Liver (tissue), 9 donors: ENCODE data around the gene AHI1. TPM values are rescaled to one million over a fixed set of nuclear protein-coding genes. Genes with fewer than 3 reads are reported as not detected.

ENCODE experiments used
- DNase-seq: peaks from one replicate; pipeline ENCODE4 v3.0.0-alpha.2; 2017; ENCODE audit warnings: low spot score
- H3K27ac ChIP-seq, 2 donors: one replicate each; pipeline ENCODE4 v1.7.0; 2013; ENCODE audit warnings: inconsistent platforms in 2 of 2, low read length in 2 of 2, control low read depth in 1 of 2, low read depth in 1 of 2, mild to moderate bottlenecking in 1 of 2
- H3K27me3 ChIP-seq, 4 donors: one replicate each; pipeline versions ENCODE4 v1.6.1 to v1.7.0; 2013; ENCODE audit warnings: low read length in 3 of 4, inconsistent platforms in 1 of 4, mild to moderate bottlenecking in 1 of 4, moderate library complexity in 1 of 4; ENCODE audit not compliant: control insufficient read depth in 4 of 4, insufficient read depth in 4 of 4
- H3K36me3 ChIP-seq, 4 donors: one replicate each; pipeline versions ENCODE4 v1.6.1 to v1.7.0; 2013; ENCODE audit warnings: low read length in 3 of 4, mild to moderate bottlenecking in 3 of 4, low read depth in 1 of 4, moderate library complexity in 1 of 4; ENCODE audit not compliant: control insufficient read depth in 4 of 4, insufficient read depth in 3 of 4
- H3K4me1 ChIP-seq, 4 donors: one replicate each; pipeline versions ENCODE4 v1.6.1 to v1.7.0; 2013; ENCODE audit warnings: low read length in 3 of 4, mild to moderate bottlenecking in 3 of 4, moderate library complexity in 1 of 4; ENCODE audit not compliant: control insufficient read depth in 4 of 4, insufficient read depth in 4 of 4
- H3K4me3 ChIP-seq, 3 donors: one replicate each; pipeline versions ENCODE4 v1.6.1 to v1.7.0; 2013; ENCODE audit warnings: low read length in 3 of 3, control low read depth in 1 of 3, low read depth in 1 of 3, mild to moderate bottlenecking in 1 of 3
- H3K9ac ChIP-seq, 2 donors: one replicate each; pipeline ENCODE4 v1.7.0; 2013; ENCODE audit warnings: low read length in 2 of 2, mild to moderate bottlenecking in 2 of 2, moderate library complexity in 2 of 2, control low read depth in 1 of 2, low read depth in 1 of 2
- H3K9me3 ChIP-seq, 4 donors: one replicate each; pipeline versions ENCODE4 v1.6.1 to v1.7.0; 2013; ENCODE audit warnings: low read length in 3 of 4; ENCODE audit not compliant: control insufficient read depth in 4 of 4
- ATF3 ChIP-seq: IDR thresholded peaks from 2 replicates; pipeline ENCODE4 v1.6.1; 2016; ENCODE audit warnings: antibody characterized with exemption
- CTCF ChIP-seq: fragments of 150-350 bp; IDR thresholded peaks from 2 replicates; pipeline ENCODE4 v1.5.1; 2017; ENCODE audit warnings: improper control_type of control experiment, low read depth, low read length; ENCODE audit not compliant: missing input control
- EGR1 ChIP-seq, 2 donors: IDR thresholded peaks; 2 replicates each; pipeline ENCODE4 v1.6.1; 2016 to 2018; ENCODE audit warnings: antibody characterized with exemption in 2 of 2, low read depth in 2 of 2
- FOXA2 ChIP-seq: IDR thresholded peaks from 2 replicates; pipeline ENCODE4 v1.6.1; 2016; ENCODE audit warnings: antibody characterized with exemption
- JUND ChIP-seq, 2 donors: IDR thresholded peaks; 2 replicates each; pipeline ENCODE4 v1.6.1; 2016; ENCODE audit warnings: antibody characterized with exemption in 2 of 2
- MAX ChIP-seq: IDR thresholded peaks from 2 replicates; pipeline ENCODE4 v1.6.1; 2016; ENCODE audit warnings: antibody characterized with exemption
- NR2F2 ChIP-seq: IDR thresholded peaks from 2 replicates; pipeline ENCODE4 v1.6.1; 2016; ENCODE audit warnings: antibody characterized with exemption
- RAD21 ChIP-seq, 2 donors: IDR thresholded peaks; 2 replicates each; pipeline ENCODE4 v1.6.1; 2016; ENCODE audit warnings: antibody characterized with exemption in 2 of 2, mild to moderate bottlenecking in 2 of 2
- REST ChIP-seq: IDR thresholded peaks from 2 replicates; pipeline ENCODE4 v1.6.1; 2016; ENCODE audit warnings: antibody characterized with exemption, mild to moderate bottlenecking
- RXRA ChIP-seq, 2 donors: IDR thresholded peaks; 2 replicates each; pipeline ENCODE4 v1.6.1; 2017 to 2018; ENCODE audit warnings: antibody characterized with exemption in 2 of 2, mild to moderate bottlenecking in 1 of 2
- SP1 ChIP-seq: IDR thresholded peaks from 2 replicates; pipeline ENCODE4 v1.6.1; 2018; ENCODE audit warnings: antibody characterized with exemption, mild to moderate bottlenecking
- TAF1 ChIP-seq: conservative IDR thresholded peaks from 2 replicates; pipeline ENCODE4 v1.6.1; 2016; ENCODE audit warnings: antibody characterized with exemption, mild to moderate bottlenecking
- YY1 ChIP-seq: IDR thresholded peaks from 2 replicates; pipeline ENCODE4 v1.6.1; 2016; ENCODE audit warnings: antibody characterized with exemption, mild to moderate bottlenecking
- ZBTB33 ChIP-seq: IDR thresholded peaks from 2 replicates; pipeline ENCODE4 v1.6.1; 2016; ENCODE audit warnings: antibody characterized with exemption
- WGBS: extraction: QIAGEN DNeasy Blood & Tissue Kit; methylation state at CpG from one replicate; pipeline ENCODE4 v1.1.7; 2013; 5-methylcytosine and 5-hydroxymethylcytosine counted together
- polyA plus RNA-seq, 2 donors: library from polyadenylated mRNA; stranded (reverse) in 1 of 2; unstranded in 1 of 2; fragments of 200-250 nt in 1 of 2; fragments of >200 nt in 1 of 2; fragmentation: Nextera tagmentation in 1 of 2; extraction: Ambion mirVana in 1 of 2; gene quantifications; one replicate each; pipeline versions ENCODE4 v1.2.1 to v1.2.3, GENCODE V29; 2013 to 2015
- total RNA-seq, 2 donors: library from RNA; depleted of rRNA; stranded (reverse); fragments of >200 nt; gene quantifications; one replicate each; pipeline ENCODE4 v1.2.3, GENCODE V29; 2014
- donor health status: healthy.
- donor health status: healthy.
- donor health status: healthy.
- donor health status: healthy.
- donor health status: healthy.

AHI1 gene
- total and polyA plus RNA-seq, 4 donors: 2.0 to 14.4 (median 9.0) TPM

GRCh38 chr6:135475292-135475886 lies 22.2 kb downstream of the AHI1 start:
- Histone ChIP-seq H3K36me3 (peaks cover 0 to 9% (median 3%) of the 10 kb centered on the region in 4 donors), H3K27ac (no peak overlapping the region), H3K4me1 (no peaks in the 10 kb centered on the region), H3K9ac (no peak overlapping the region), H3K27me3 (no peaks in the 10 kb centered on the region), H3K9me3 (peaks cover 0 to 6% (median 2%) of the 10 kb centered on the region in 4 donors), H3K4me3 (no peak overlapping the region)
- WGBS: 87% methylated on average over 2 of the region's 2 CpGs
- DNase-seq: no peak
- TF ChIP-seq RXRA (IDR thresholded peaks at IDR 0.05): no peak
- TF ChIP-seq MAX: no peak
- TF ChIP-seq ATF3: no peak
- no peak for TF ChIP-seq RAD21 (IDR thresholded peaks at IDR 0.05)
- TF ChIP-seq NR2F2: no peak
- no peak for TF ChIP-seq YY1
- no peak for TF ChIP-seq EGR1 (IDR thresholded peaks at IDR 0.05; ENCODE audit: low read depth in 2 of 2)
- TF ChIP-seq CTCF: no peak
- TF ChIP-seq FOXA2: no peak
- no peak for TF ChIP-seq ZBTB33
- TF ChIP-seq REST: no peak
- no peak for TF ChIP-seq JUND (IDR thresholded peaks at IDR 0.05)
- no peak for TF ChIP-seq TAF1
- no peak for TF ChIP-seq SP1

- no peaks in the 10 kb centered on the region for H3K4me1 ChIP-seq
- no peak overlapping the region for H3K27ac ChIP-seq
- no peak overlapping the region for H3K4me3 ChIP-seq
Observed at GRCh38 chr6:135474362-135474761, 23.2 kb downstream of the AHI1 start.

More at GRCh38 chr6:135474362-135474761, 23.2 kb downstream of the AHI1 start:
- TF ChIP-seq NR2F2 (no peak), FOXA2 (no peak), EGR1 (IDR thresholded peaks at IDR 0.05; ENCODE audit: low read depth in 2 of 2) (no peak), CTCF (no peak), RAD21 (IDR thresholded peaks at IDR 0.05) (no peak), SP1 (no peak), ZBTB33 (no peak), JUND (IDR thresholded peaks at IDR 0.05) (no peak), TAF1 (no peak)
- Histone ChIP-seq H3K27me3 (no peaks in the 10 kb centered on the region), H3K9ac (no peak overlapping the region), H3K9me3 (peaks cover 0 to 6% (median 2%) of the 10 kb centered on the region in 4 donors), H3K36me3 (peaks cover 0 to 3% (median 1%) of the 10 kb centered on the region in 4 donors)
- DNase-seq: no peak
